ENCODE measurements around the gene ELMO1. TPM values are rescaled to one million over a fixed set of nuclear protein-coding genes. Genes with fewer than 3 reads are reported as not detected.

Gene ELMO1
- polyA plus RNA-seq, 1 donor (not counting 4 experiments of a cell fraction or from before 2014, with no cell fraction given): not detected

GRCh38 chr7:37435156-37435855 lies 13.4 kb downstream of the ELMO1 start:
- Histone ChIP-seq H3K79me2 (ENCODE audit: control insufficient read depth, insufficient read depth, low read length) (no peaks in the 10 kb centered on the region), H4K20me1 (ENCODE audit: control insufficient read depth, extremely low read depth, insufficient read depth, low read length) (no peaks in the 10 kb centered on the region), H3K27ac (ENCODE audit: control insufficient read depth, insufficient read depth, low read length) (no peak overlapping the region), H3K36me3 (ENCODE audit: control insufficient read depth in 2 of 2, extremely low read depth in 1 of 2, insufficient read depth in 2 of 2, low read length in 2 of 2) (no peaks in the 10 kb centered on the region), H3K4me1 (ENCODE audit: control insufficient read depth, extremely low read depth, insufficient read depth, low read length) (no peaks in the 10 kb centered on the region), H3K4me3 (ENCODE audit: control insufficient read depth in 2 of 3, extremely low read depth in 1 of 3, insufficient read depth in 2 of 3, low read depth in 1 of 3, low read length in 3 of 3) (no peak overlapping the region), H3K9me1 (ENCODE audit: control insufficient read depth, extremely low read depth, insufficient read depth, low read length) (no peaks in the 10 kb centered on the region), H3K27me3 (ENCODE audit: control insufficient read depth, extremely low read depth, insufficient read depth, low read length) (no peaks in the 10 kb centered on the region), H3K9ac (ENCODE audit: control insufficient read depth, extremely low read depth, insufficient read depth, low read length) (no peak overlapping the region), H2AFZ (ENCODE audit: control insufficient read depth, low read length) (no peak overlapping the region), H3K9me3 (ENCODE audit: control insufficient read depth, low read depth, low read length) (no peaks in the 10 kb centered on the region), H3K4me2 (ENCODE audit: control insufficient read depth, extremely low read depth, insufficient read depth, low read depth, low read length) (no peak overlapping the region)
- DNase-seq (ENCODE audit: low read depth, low spot score) (no peak), FAIRE-seq (no peak)
- no peak for TF ChIP-seq CTCF (optimal IDR thresholded peaks at IDR 0.05 in 1 of 3, IDR thresholded peaks at IDR 0.05 in 1 of 3, conservative IDR thresholded peaks at IDR 0.05 in 1 of 3; ENCODE audit: extremely low read depth in 1 of 3, insufficient read depth in 2 of 3, low read length in 3 of 3)
- no peak for TF ChIP-seq EZH2 (IDR thresholded peaks at IDR 0.05; ENCODE audit: low read length)
- dilution Hi-C loops (cut with MboI; ENCODE audit: extremely low pct_ligation_motif_present, low sequenced_read_pairs): no loop called here

GRCh38 chr7:37434529-37434928 lies 14.1 kb downstream of the ELMO1 start:
- Histone ChIP-seq H3K9me1 (ENCODE audit: control insufficient read depth, extremely low read depth, insufficient read depth, low read length) (no peaks in the 10 kb centered on the region), H3K27me3 (ENCODE audit: control insufficient read depth, extremely low read depth, insufficient read depth, low read length) (no peaks in the 10 kb centered on the region), H4K20me1 (ENCODE audit: control insufficient read depth, extremely low read depth, insufficient read depth, low read length) (no peaks in the 10 kb centered on the region), H3K79me2 (ENCODE audit: control insufficient read depth, insufficient read depth, low read length) (no peaks in the 10 kb centered on the region), H3K27ac (ENCODE audit: control insufficient read depth, insufficient read depth, low read length) (no peak overlapping the region), H2AFZ (ENCODE audit: control insufficient read depth, low read length) (no peak overlapping the region), H3K36me3 (ENCODE audit: control insufficient read depth in 2 of 2, extremely low read depth in 1 of 2, insufficient read depth in 2 of 2, low read length in 2 of 2) (no peaks in the 10 kb centered on the region), H3K9me3 (ENCODE audit: control insufficient read depth, low read depth, low read length) (no peaks in the 10 kb centered on the region), H3K4me3 (ENCODE audit: control insufficient read depth in 2 of 3, extremely low read depth in 1 of 3, insufficient read depth in 2 of 3, low read depth in 1 of 3, low read length in 3 of 3) (no peak overlapping the region), H3K4me1 (ENCODE audit: control insufficient read depth, extremely low read depth, insufficient read depth, low read length) (no peaks in the 10 kb centered on the region), H3K9ac (ENCODE audit: control insufficient read depth, extremely low read depth, insufficient read depth, low read length) (no peak overlapping the region), H3K4me2 (ENCODE audit: control insufficient read depth, extremely low read depth, insufficient read depth, low read depth, low read length) (no peak overlapping the region)
- DNase-seq (ENCODE audit: low read depth, low spot score): no peak
- no peak for FAIRE-seq
- TF ChIP-seq EZH2 (IDR thresholded peaks at IDR 0.05; ENCODE audit: low read length) (no peak), CTCF (optimal IDR thresholded peaks at IDR 0.05 in 1 of 3, IDR thresholded peaks at IDR 0.05 in 1 of 3, conservative IDR thresholded peaks at IDR 0.05 in 1 of 3; ENCODE audit: extremely low read depth in 1 of 3, insufficient read depth in 2 of 3, low read length in 3 of 3) (no peak)
- dilution Hi-C loops (cut with MboI; ENCODE audit: extremely low pct_ligation_motif_present, low sequenced_read_pairs): no loop called here

Data from keratinocyte (primary cell).